GM12878 (cell line): ENCODE results near the gene CREB5. TPM values are rescaled to one million over a fixed set of nuclear protein-coding genes. Genes with fewer than 3 reads are reported as not detected.
A peak's percentile ranks its signal among the peaks of the same experiment; 100 is the strongest.

Experiments
- ATF7 ChIP-seq: fragments of 450-650 bp; IDR thresholded peaks from 2 replicates; pipeline ENCODE4 v1.6.1; 2016; ENCODE audit warnings: low read depth, mild to moderate bottlenecking
- BACH1 ChIP-seq: fragments of 450-650 bp; IDR thresholded peaks from 2 replicates; pipeline ENCODE4 v1.6.1; 2017; ENCODE audit warnings: mild to moderate bottlenecking, borderline replicate concordance
- BCL3 ChIP-seq: IDR thresholded peaks from 2 replicates; pipeline ENCODE4 v1.6.1; 2011; ENCODE audit warnings: borderline replicate concordance, low read depth, mild to moderate bottlenecking, moderate library complexity, low read length; ENCODE audit not compliant: insufficient read depth, poor library complexity, severe bottlenecking
- BRCA1 ChIP-seq: IDR thresholded peaks from 2 replicates; pipeline ENCODE4 v1.6.1; 2011; ENCODE audit warnings: low read depth, low read length, improper control_type of control experiment
- CREM ChIP-seq: IDR thresholded peaks from 2 replicates; pipeline ENCODE4 v1.6.1; 2014; ENCODE audit warnings: antibody characterized with exemption, low read depth
- KAT2A ChIP-seq: conservative IDR thresholded peaks from 2 replicates; pipeline ENCODE4 v1.6.1; 2011; ENCODE audit warnings: low read depth, low read length; ENCODE audit not compliant: control insufficient read depth
- MEF2A ChIP-seq: IDR thresholded peaks from 2 replicates; pipeline ENCODE4 v1.6.1; 2011; ENCODE audit warnings: low read depth, mild to moderate bottlenecking, low read length, moderate library complexity; ENCODE audit not compliant: insufficient read depth
- MEF2B ChIP-seq: fragments of 450-650 bp; IDR thresholded peaks from 2 replicates; pipeline ENCODE4 v1.6.1; 2018; ENCODE audit warnings: mild to moderate bottlenecking, moderate library complexity; ENCODE audit not compliant: partially characterized antibody, poor library complexity, severe bottlenecking
- NBN ChIP-seq: fragments of 450-650 bp; IDR thresholded peaks from 2 replicates; pipeline ENCODE4 v1.6.1; 2016
- NFXL1 ChIP-seq: fragments of 450-650 bp; IDR thresholded peaks from 2 replicates; pipeline ENCODE4 v1.6.1; 2017; ENCODE audit warnings: antibody characterized with exemption, mild to moderate bottlenecking, borderline replicate concordance
- NKRF ChIP-seq: fragments of 450-650 bp; conservative IDR thresholded peaks from 2 replicates; pipeline ENCODE4 v1.6.1; 2017; ENCODE audit warnings: mild to moderate bottlenecking, moderate library complexity
- RAD21 ChIP-seq: IDR thresholded peaks from 2 replicates; pipeline ENCODE4 v1.6.1; 2011; ENCODE audit warnings: mild to moderate bottlenecking, low read depth, low read length, moderate library complexity; ENCODE audit not compliant: insufficient read depth
- SIN3A ChIP-seq: IDR thresholded peaks from 2 replicates; pipeline ENCODE4 v1.6.1; 2012; ENCODE audit warnings: low read depth, low read length, improper control_type of control experiment
- SIX5 ChIP-seq: IDR thresholded peaks from 2 replicates; pipeline ENCODE4 v1.6.1; 2011; ENCODE audit warnings: mild to moderate bottlenecking, low read depth, low read length, moderate library complexity; ENCODE audit not compliant: severe bottlenecking
- SKIL ChIP-seq: fragments of 450-650 bp; IDR thresholded peaks from 2 replicates; pipeline ENCODE4 v1.6.1; 2017; ENCODE audit warnings: mild to moderate bottlenecking, low read depth, inconsistent platforms; ENCODE audit not compliant: poor library complexity, severe bottlenecking
- TCF12 ChIP-seq: IDR thresholded peaks from 2 replicates; pipeline ENCODE4 v1.6.1; 2011; ENCODE audit warnings: low read depth, mild to moderate bottlenecking, low read length
- ZZZ3 ChIP-seq: IDR thresholded peaks from 2 replicates; pipeline ENCODE4 v1.6.1; 2011; ENCODE audit warnings: low read depth; ENCODE audit not compliant: control insufficient read depth, insufficient read length
- polyA plus RNA-seq, 11 experiments: library from polyadenylated mRNA; depleted of rRNA in 4 of 11; unstranded in 6 of 11; stranded (reverse) in 5 of 11; fragments of >200 nt; fragmentation: Nextera tagmentation in 4 of 11; fragmentation: Illumina TruSeq in 1 of 11; extraction: Ambion mirVana in 4 of 11; extraction: Trizol in 1 of 11; gene quantifications; 1 replicate in 1 of 11; 2 replicates in 10 of 11; pipeline versions ENCODE4 v1.2.1 to v1.2.3, GENCODE V29; 2011 to 2016; ENCODE audit warnings: inconsistent platforms in 2 of 11, missing spikeins in 2 of 11, low read depth in 1 of 11
- total RNA-seq, 4 experiments: library from RNA; depleted of rRNA in 3 of 4; stranded (reverse); fragments of >200 nt in 3 of 4; fragmentation: Illumina TruSeq in 1 of 4; extraction: Trizol in 1 of 4; gene quantifications; 2 replicates each; pipeline versions ENCODE4 v1.2.1 to v1.2.3, GENCODE V29; 2013 to 2021
- TF ChIP-seq, protein P1 (sequence below): IDR thresholded peaks from 2 replicates; pipeline ENCODE4 v1.6.1; 2012; ENCODE audit warnings: mild to moderate bottlenecking, low read depth, low read length
- TF ChIP-seq, protein P2 (sequence below): IDR thresholded peaks from 2 replicates; pipeline ENCODE4 v1.6.1; 2012; ENCODE audit warnings: low read length, inconsistent platforms

CREB5 gene
- total and polyA plus RNA-seq, 10 of the 15 experiments (the other 5 are each of a cell fraction or from before 2014, with no cell fraction given), result 12.9 to 74.1 (median 53.0) TPM

- TF ChIP-seq, protein P1, sequence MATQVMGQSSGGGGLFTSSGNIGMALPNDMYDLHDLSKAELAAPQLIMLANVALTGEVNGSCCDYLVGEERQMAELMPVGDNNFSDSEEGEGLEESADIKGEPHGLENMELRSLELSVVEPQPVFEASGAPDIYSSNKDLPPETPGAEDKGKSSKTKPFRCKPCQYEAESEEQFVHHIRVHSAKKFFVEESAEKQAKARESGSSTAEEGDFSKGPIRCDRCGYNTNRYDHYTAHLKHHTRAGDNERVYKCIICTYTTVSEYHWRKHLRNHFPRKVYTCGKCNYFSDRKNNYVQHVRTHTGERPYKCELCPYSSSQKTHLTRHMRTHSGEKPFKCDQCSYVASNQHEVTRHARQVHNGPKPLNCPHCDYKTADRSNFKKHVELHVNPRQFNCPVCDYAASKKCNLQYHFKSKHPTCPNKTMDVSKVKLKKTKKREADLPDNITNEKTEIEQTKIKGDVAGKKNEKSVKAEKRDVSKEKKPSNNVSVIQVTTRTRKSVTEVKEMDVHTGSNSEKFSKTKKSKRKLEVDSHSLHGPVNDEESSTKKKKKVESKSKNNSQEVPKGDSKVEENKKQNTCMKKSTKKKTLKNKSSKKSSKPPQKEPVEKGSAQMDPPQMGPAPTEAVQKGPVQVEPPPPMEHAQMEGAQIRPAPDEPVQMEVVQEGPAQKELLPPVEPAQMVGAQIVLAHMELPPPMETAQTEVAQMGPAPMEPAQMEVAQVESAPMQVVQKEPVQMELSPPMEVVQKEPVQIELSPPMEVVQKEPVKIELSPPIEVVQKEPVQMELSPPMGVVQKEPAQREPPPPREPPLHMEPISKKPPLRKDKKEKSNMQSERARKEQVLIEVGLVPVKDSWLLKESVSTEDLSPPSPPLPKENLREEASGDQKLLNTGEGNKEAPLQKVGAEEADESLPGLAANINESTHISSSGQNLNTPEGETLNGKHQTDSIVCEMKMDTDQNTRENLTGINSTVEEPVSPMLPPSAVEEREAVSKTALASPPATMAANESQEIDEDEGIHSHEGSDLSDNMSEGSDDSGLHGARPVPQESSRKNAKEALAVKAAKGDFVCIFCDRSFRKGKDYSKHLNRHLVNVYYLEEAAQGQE, result no peak
- TF ChIP-seq KAT2A (no peak), SIN3A (no peak), BRCA1 (no peak), MEF2A (peak; percentile 49; the same call in 1 of the 2 replicates), ZZZ3 (no peak), BCL3 (peak; percentile 94), SKIL (no peak), NFXL1 (no peak), BACH1 (no peak), NKRF (no peak), CREM (no peak), NBN (no peak), TCF12 (peak; percentile 28; the same call in 1 of the 2 replicates), SIX5 (no peak), ATF7 (0 out of 2 replicates have a peak, but pooled peaks have one; percentile 17), MEF2B (peak; percentile 48), RAD21 (no peak)
- TF ChIP-seq, protein P2, sequence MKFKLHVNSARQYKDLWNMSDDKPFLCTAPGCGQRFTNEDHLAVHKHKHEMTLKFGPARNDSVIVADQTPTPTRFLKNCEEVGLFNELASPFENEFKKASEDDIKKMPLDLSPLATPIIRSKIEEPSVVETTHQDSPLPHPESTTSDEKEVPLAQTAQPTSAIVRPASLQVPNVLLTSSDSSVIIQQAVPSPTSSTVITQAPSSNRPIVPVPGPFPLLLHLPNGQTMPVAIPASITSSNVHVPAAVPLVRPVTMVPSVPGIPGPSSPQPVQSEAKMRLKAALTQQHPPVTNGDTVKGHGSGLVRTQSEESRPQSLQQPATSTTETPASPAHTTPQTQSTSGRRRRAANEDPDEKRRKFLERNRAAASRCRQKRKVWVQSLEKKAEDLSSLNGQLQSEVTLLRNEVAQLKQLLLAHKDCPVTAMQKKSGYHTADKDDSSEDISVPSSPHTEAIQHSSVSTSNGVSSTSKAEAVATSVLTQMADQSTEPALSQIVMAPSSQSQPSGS, result peak; percentile 59; the same call in 1 of the 2 replicates
Measured at GRCh38 chr7:28483908-28484605, 71.7 kb downstream of the CREB5 start (continued).
